Gastroesophageal sphincter (tissue), 3 donors: ENCODE data around the gene TDRKH.

Experiments
- CTCF ChIP-seq, 4 experiments: fragments of 200-600 bp in 2 of 4; fragments of 450-650 bp in 2 of 4; sonication (generic) in 1 of 4; IDR thresholded peaks; one replicate each; pipeline ENCODE4 v1.5.1; 2017 to 2019; ENCODE audit warnings: antibody characterized with exemption in 4 of 4, mild to moderate bottlenecking in 2 of 4, moderate library complexity in 2 of 4
- EP300 ChIP-seq: sonication (generic); formaldehyde crosslinking; IDR thresholded peaks from one replicate; pipeline ENCODE4 v1.6.1; 2017; ENCODE audit warnings: antibody characterized with exemption, mild to moderate bottlenecking
- POLR2AphosphoS5 ChIP-seq: sonication (generic); formaldehyde crosslinking; IDR thresholded peaks from one replicate; pipeline ENCODE4 v1.6.1; 2017; ENCODE audit warnings: antibody characterized with exemption

- TF ChIP-seq CTCF (IDR thresholded peaks at IDR 0.05) (no peak), EP300 (no peak), POLR2AphosphoS5 (no peak)
Measured at GRCh38 chr1:151787689-151788088, 2.6 kb downstream of the TDRKH start.
